Measurements from ENCODE around the gene ZNF334.

DNA sequence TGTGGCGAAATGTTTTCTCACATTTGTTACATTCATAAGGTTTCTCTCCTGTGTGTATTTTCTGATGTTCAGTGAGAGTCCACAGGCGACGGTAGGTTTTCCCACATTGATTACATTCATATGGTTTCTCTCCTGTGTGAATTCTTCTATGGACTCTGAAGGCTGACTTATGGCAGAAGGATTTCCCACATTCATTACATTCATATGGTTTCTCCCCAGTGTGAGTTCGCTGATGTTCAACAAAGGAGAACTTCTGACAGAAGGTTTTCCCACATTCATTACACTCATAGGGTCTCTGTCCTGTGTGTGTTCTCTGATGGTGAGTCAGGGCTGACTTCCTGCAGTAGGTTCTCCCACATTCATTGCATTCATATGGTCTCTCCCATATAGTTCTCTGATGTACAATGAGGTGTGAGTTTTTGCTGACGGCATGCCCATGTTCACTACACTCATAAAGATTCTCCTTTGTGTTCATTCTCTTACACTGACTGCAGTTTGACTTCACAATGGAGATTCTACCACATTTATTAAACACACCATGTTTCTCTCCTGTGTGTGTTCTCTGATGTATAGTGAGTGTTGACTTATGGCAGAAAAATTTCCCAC, 11.9 kb downstream of the ZNF334 start:
- TF ChIP-seq, protein P1, sequence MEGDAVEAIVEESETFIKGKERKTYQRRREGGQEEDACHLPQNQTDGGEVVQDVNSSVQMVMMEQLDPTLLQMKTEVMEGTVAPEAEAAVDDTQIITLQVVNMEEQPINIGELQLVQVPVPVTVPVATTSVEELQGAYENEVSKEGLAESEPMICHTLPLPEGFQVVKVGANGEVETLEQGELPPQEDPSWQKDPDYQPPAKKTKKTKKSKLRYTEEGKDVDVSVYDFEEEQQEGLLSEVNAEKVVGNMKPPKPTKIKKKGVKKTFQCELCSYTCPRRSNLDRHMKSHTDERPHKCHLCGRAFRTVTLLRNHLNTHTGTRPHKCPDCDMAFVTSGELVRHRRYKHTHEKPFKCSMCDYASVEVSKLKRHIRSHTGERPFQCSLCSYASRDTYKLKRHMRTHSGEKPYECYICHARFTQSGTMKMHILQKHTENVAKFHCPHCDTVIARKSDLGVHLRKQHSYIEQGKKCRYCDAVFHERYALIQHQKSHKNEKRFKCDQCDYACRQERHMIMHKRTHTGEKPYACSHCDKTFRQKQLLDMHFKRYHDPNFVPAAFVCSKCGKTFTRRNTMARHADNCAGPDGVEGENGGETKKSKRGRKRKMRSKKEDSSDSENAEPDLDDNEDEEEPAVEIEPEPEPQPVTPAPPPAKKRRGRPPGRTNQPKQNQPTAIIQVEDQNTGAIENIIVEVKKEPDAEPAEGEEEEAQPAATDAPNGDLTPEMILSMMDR (IDR thresholded peaks at IDR 0.05) = no peak
- TF ChIP-seq POLR2A (IDR thresholded peaks at IDR 0.05) = no peak
